Measurements from ENCODE around the gene KIAA0513. TPM values are rescaled to one million over a fixed set of nuclear protein-coding genes. Genes with fewer than 3 reads are reported as not detected.

The KIAA0513 gene
- total RNA-seq, 4 donors from 2014 or later = 17.7 to 52.0 (median 23.9) TPM

- H3K27ac ChIP-seq = no peak overlapping the region
- H3K9me3 ChIP-seq = no peaks in the 10 kb centered on the region
- no peak overlapping the region for H3K4me3 ChIP-seq
- H3K36me3 ChIP-seq = no peaks in the 10 kb centered on the region
- H3K27me3 ChIP-seq = no peaks in the 10 kb centered on the region
- no peak for TF ChIP-seq CTCF (IDR thresholded peaks at IDR 0.05)
- no peak for TF ChIP-seq POLR2A (IDR thresholded peaks at IDR 0.05)
- no peak for DNase-seq
- H3K4me1 ChIP-seq = peaks cover 0 to 8% (median 0%) of the 10 kb centered on the region in 4 donors
Observed at GRCh38 chr16:85018529-85019236, 8.9 kb upstream of the KIAA0513 start.

- no peaks in the 10 kb centered on the region for H3K9me3 ChIP-seq
- H3K4me1 ChIP-seq = peaks cover 0 to 8% (median 0%) of the 10 kb centered on the region in 4 donors
- H3K4me3 ChIP-seq = no peak overlapping the region
- no peaks in the 10 kb centered on the region for H3K27me3 ChIP-seq
- no peak for TF ChIP-seq CTCF (IDR thresholded peaks at IDR 0.05)
- TF ChIP-seq POLR2A (IDR thresholded peaks at IDR 0.05) = no peak
- no peak overlapping the region for H3K27ac ChIP-seq
- H3K36me3 ChIP-seq = no peaks in the 10 kb centered on the region
- peak in 1 of 3 donors; percentile 57 for DNase-seq
Observed at GRCh38 chr16:85019659-85020245, 7.8 kb upstream of the KIAA0513 start.

GRCh38 chr16:85025781-85026653 lies 1.6 kb upstream of the KIAA0513 start:
- Histone ChIP-seq H3K4me1 (peaks cover 6 to 32% (median 16%) of the 10 kb centered on the region in 4 donors), H3K36me3 (no peaks in the 10 kb centered on the region), H3K9me3 (no peaks in the 10 kb centered on the region), H3K27ac (peak overlapping the region in 2 of 4 donors; percentile 13 to 20), H3K27me3 (no peaks in the 10 kb centered on the region), H3K4me3 (no peak overlapping the region)
- no peak for DNase-seq
- TF ChIP-seq POLR2A (IDR thresholded peaks at IDR 0.05) = no peak
- TF ChIP-seq CTCF (IDR thresholded peaks at IDR 0.05) = no peak

GRCh38 chr16:85026703-85027102 lies 892 bp upstream of the KIAA0513 start:
- TF ChIP-seq POLR2A (IDR thresholded peaks at IDR 0.05) = no peak
- TF ChIP-seq CTCF (IDR thresholded peaks at IDR 0.05) = no peak
- H3K36me3 ChIP-seq = no peaks in the 10 kb centered on the region
- no peak for DNase-seq
- peak overlapping the region in 2 of 4 donors; percentile 83 to 86 for H3K27ac ChIP-seq
- H3K27me3 ChIP-seq = no peaks in the 10 kb centered on the region
- peaks cover 6 to 32% (median 16%) of the 10 kb centered on the region in 4 donors for H3K4me1 ChIP-seq
- no peaks in the 10 kb centered on the region for H3K9me3 ChIP-seq
- peak overlapping the region; percentile 67 to 98 (median 80) for H3K4me3 ChIP-seq

GRCh38 chr16:85027958-85028684 lies 526 bp downstream of the KIAA0513 start:
- no peaks in the 10 kb centered on the region for H3K9me3 ChIP-seq
- H3K4me1 ChIP-seq = peaks cover 6 to 32% (median 16%) of the 10 kb centered on the region in 4 donors
- peak overlapping the region; percentile 83 to 93 (median 87) for H3K27ac ChIP-seq
- H3K36me3 ChIP-seq = no peaks in the 10 kb centered on the region
- TF ChIP-seq POLR2A (IDR thresholded peaks at IDR 0.05) (no peak), CTCF (IDR thresholded peaks at IDR 0.05) (peak in 2 of 6 experiments; percentile 24 to 33)
- H3K27me3 ChIP-seq = no peaks in the 10 kb centered on the region
- peak overlapping the region; percentile 67 to 98 (median 80) for H3K4me3 ChIP-seq
- peak in 1 of 3 donors; percentile 66 for DNase-seq

Data from Peyer's patch (tissue), 4 donors.